ENCODE data around the gene CD70.
"Not testable (repeated sequence)": the region's sequence is repeated elsewhere in the genome, so short reads cannot be mapped to it uniquely, and the experiment has no call there.

CD70 gene

GRCh38 chr19:6587093-6587820 lies 3.7 kb downstream of the CD70 start:
- TF ChIP-seq CTCF (IDR thresholded peaks at IDR 0.05; ENCODE audit: low read depth, low read length), result no peak
- no peak overlapping the region for H3K4me3 ChIP-seq (ENCODE audit: low read depth, low read length)
- in situ Hi-C loops (cut with HindIII; ENCODE audit: low sequenced_read_pairs), result no loop called here
- no peak for DNase-seq (ENCODE audit: low read depth, low spot score)

GRCh38 chr19:6586726-6587092 lies 4.2 kb downstream of the CD70 start:
- in situ Hi-C loops (cut with HindIII; ENCODE audit: low sequenced_read_pairs), result no loop called here
- no peak for DNase-seq (ENCODE audit: low read depth, low spot score)
- H3K4me3 ChIP-seq (ENCODE audit: low read depth, low read length), result no peak overlapping the region
- TF ChIP-seq CTCF (IDR thresholded peaks at IDR 0.05; ENCODE audit: low read depth, low read length), result no peak

- in situ Hi-C loops (cut with HindIII; ENCODE audit: low sequenced_read_pairs), result no loop called here
- TF ChIP-seq CTCF (IDR thresholded peaks at IDR 0.05; ENCODE audit: low read depth, low read length), result no peak
- no peak overlapping the region for H3K4me3 ChIP-seq (ENCODE audit: low read depth, low read length)
- no peak for DNase-seq (ENCODE audit: low read depth, low spot score)
Observed at GRCh38 chr19:6586056-6586455, 4.9 kb downstream of the CD70 start.

- DNase-seq (ENCODE audit: low read depth, low spot score); in situ Hi-C loops (cut with HindIII; ENCODE audit: low sequenced_read_pairs); H3K4me3 ChIP-seq (ENCODE audit: low read depth, low read length): not testable (repeated sequence)
Observed at GRCh38 chr19:6582515-6583484, 8.2 kb downstream of the CD70 start.

- no peak overlapping the region for H3K4me3 ChIP-seq (ENCODE audit: low read depth, low read length)
- no peak for TF ChIP-seq CTCF (IDR thresholded peaks at IDR 0.05; ENCODE audit: low read depth, low read length)
- DNase-seq (ENCODE audit: low read depth, low spot score), result peak; percentile 71
- in situ Hi-C loops (cut with HindIII; ENCODE audit: low sequenced_read_pairs), result no loop called here
Observed at GRCh38 chr19:6580313-6580712, 10.6 kb downstream of the CD70 start.

- H3K4me3 ChIP-seq (ENCODE audit: low read depth, low read length), result no peak overlapping the region
Observed at GRCh38 chr19:6579450-6580178, 11.3 kb downstream of the CD70 start.

More at GRCh38 chr19:6579450-6580178, 11.3 kb downstream of the CD70 start:
- in situ Hi-C loops (cut with HindIII; ENCODE audit: low sequenced_read_pairs), result no loop called here
- no peak for DNase-seq (ENCODE audit: low read depth, low spot score)
- TF ChIP-seq CTCF (IDR thresholded peaks at IDR 0.05; ENCODE audit: low read depth, low read length), result no peak
